A549 (cell line): ENCODE results near the gene NPM1. TPM values are rescaled to one million over a fixed set of nuclear protein-coding genes. Genes with fewer than 3 reads are reported as not detected.

Source experiments
- ATAC-seq, 2 experiments: fragments of 200-7000 bp in 1 of 2; fragments of >200 bp in 1 of 2; cut with Nextera tagmentation in 1 of 2; cut with Tn5 transposase in 1 of 2; 3 replicates each; pipeline versions ENCODE4 v1.8.0 to v1.9.1; 2018 to 2020; ENCODE audit warnings: mild to moderate bottlenecking in 1 of 2, moderate library complexity in 1 of 2
- CTCF ChIA-PET: fragments of 300-600 bp; sonication (Branson Sonifier 250); formaldehyde crosslinking; extraction: SDS; loops from one replicate; lab custom pipeline; 2021; ENCODE audit warnings: antibody characterized with exemption, inconsistent platforms; lab: Yijun Ruan, JAX
- POLR2A ChIA-PET: fragments of 350-600 bp; formaldehyde crosslinking; extraction: SDS; loops from one replicate; lab custom pipeline; 2021; ENCODE audit warnings: antibody characterized with exemption, inconsistent platforms; lab: Yijun Ruan, JAX
- DNase-seq, 2 experiments: peaks; one replicate each; pipeline versions ENCODE4 v3.0.0 to v3.0.0-alpha.2; 2011 to 2016; ENCODE audit warnings: low read depth in 1 of 2, low spot score in 1 of 2
- FAIRE-seq: peaks from 2 replicates; lab custom pipeline; 2011; peaks lifted over from hg19 to GRCh38; lab: Jason Lieb, UNC
- H3K27ac ChIP-seq, 2 experiments: fragments of >200 bp; sonication (Bioruptor Twin); formaldehyde crosslinking; 3 replicates each; pipeline ENCODE4 v1.5.1; 2016 to 2017
- H3K4me1 ChIP-seq: fragments of >200 bp; sonication (Bioruptor Twin); formaldehyde crosslinking; 3 replicates; pipeline ENCODE4 v1.6.1; 2016
- H3K4me2 ChIP-seq: fragments of >200 bp; sonication (Bioruptor Twin); formaldehyde crosslinking; 3 replicates; pipeline ENCODE4 v1.6.1; 2016
- H3K4me3 ChIP-seq: fragments of >200 bp; sonication (Bioruptor Twin); formaldehyde crosslinking; 3 replicates; pipeline ENCODE4 v1.5.1; 2016
- H3K9me3 ChIP-seq: fragments of >200 bp; sonication (Bioruptor Twin); formaldehyde crosslinking; 3 replicates; pipeline ENCODE4 v1.6.1; 2016
- EHF ChIP-seq: fragments of 250-450 bp; sonication (Bioruptor Pico); IDR thresholded peaks from 2 replicates; pipeline ENCODE4 v1.5.0; 2020; ENCODE audit warnings: mild to moderate bottlenecking
- EHMT2 ChIP-seq: fragments of 200-600 bp; sonication (generic); IDR thresholded peaks from 2 replicates; pipeline ENCODE4 v1.6.1; 2016; ENCODE audit warnings: antibody characterized with exemption, low read depth, mild to moderate bottlenecking, moderate library complexity
- ESRRA ChIP-seq: fragments of 150-350 bp; IDR thresholded peaks from 2 replicates; pipeline ENCODE4 v1.6.1; 2014; ENCODE audit warnings: mild to moderate bottlenecking, low read length, borderline replicate concordance
- GATA3 ChIP-seq: IDR thresholded peaks from 2 replicates; pipeline ENCODE4 v1.6.1; 2012; ENCODE audit warnings: borderline replicate concordance
- HDAC2 ChIP-seq: fragments of 200-600 bp; sonication (generic); IDR thresholded peaks from 2 replicates; pipeline ENCODE4 v1.6.1; 2016
- JUNB ChIP-seq: fragments of >200 bp; sonication (Bioruptor Twin); formaldehyde crosslinking; IDR thresholded peaks from 2 replicates; pipeline ENCODE4 v1.6.1; 2016
- KDM1A ChIP-seq: fragments of 200-600 bp; sonication (generic); IDR thresholded peaks from 2 replicates; pipeline ENCODE4 v1.6.1; 2016; ENCODE audit warnings: low read depth, mild to moderate bottlenecking
- MAZ ChIP-seq: fragments of 150-350 bp; IDR thresholded peaks from 2 replicates; pipeline ENCODE4 v1.6.1; 2014; ENCODE audit warnings: antibody characterized with exemption, low read depth, low read length, borderline replicate concordance
- MYC ChIP-seq: IDR thresholded peaks from 2 replicates; pipeline ENCODE4 v1.6.1; 2012; ENCODE audit warnings: mild to moderate bottlenecking, inconsistent platforms, low read length, improper control_type of control experiment, borderline replicate concordance
- POLR2AphosphoS2 ChIP-seq: conservative IDR thresholded peaks from 2 replicates; pipeline ENCODE4 v1.6.1; 2012; ENCODE audit warnings: low read length, improper control_type of control experiment, inconsistent platforms
- RFX5 ChIP-seq: fragments of 450-650 bp; IDR thresholded peaks from 2 replicates; pipeline ENCODE4 v1.7.1; 2014; ENCODE audit warnings: antibody characterized with exemption, mild to moderate bottlenecking, moderate library complexity
- SREBF2 ChIP-seq: fragments of 450-650 bp; IDR thresholded peaks from 2 replicates; pipeline ENCODE4 v1.6.1; 2014; ENCODE audit warnings: mild to moderate bottlenecking, moderate library complexity
- TFCP2L1 ChIP-seq: fragments of 250-450 bp; sonication (Bioruptor Pico); IDR thresholded peaks from 2 replicates; pipeline ENCODE4 v1.5.0; 2021; ENCODE audit warnings: mild to moderate bottlenecking
- WGBS: methylation state at CpG from one replicate; pipeline ENCODE4 v1.1.6; 2017; ENCODE audit errors: missing lambda C conversion rate; 5-methylcytosine and 5-hydroxymethylcytosine counted together
- polyA plus RNA-seq, 4 experiments: library from polyadenylated mRNA; depleted of rRNA in 3 of 4; stranded (reverse); fragments of >200 nt; fragmentation: RNase III in 1 of 4; extraction: RNeasy Plus Mini Kit Qiagen cat#74134 plus additional on column Dnase treatment in 1 of 4; gene quantifications; 2 replicates in 3 of 4; 3 replicates in 1 of 4; pipeline ENCODE4 v1.2.3, GENCODE V29; 2011 to 2017
- TF ChIP-seq, protein P1 (sequence below): IDR thresholded peaks from 2 replicates; pipeline ENCODE4 v1.6.1; 2012
- TF ChIP-seq, protein P2 (sequence below): fragments of 150-350 bp; IDR thresholded peaks from 2 replicates; pipeline ENCODE4 v1.6.1; 2014; ENCODE audit warnings: low read depth, mild to moderate bottlenecking, low read length
- TF ChIP-seq, protein P3 (sequence below): fragments of >200 bp; sonication (Bioruptor Twin); formaldehyde crosslinking; IDR thresholded peaks from 3 replicates; pipeline ENCODE4 v1.5.1; 2016
- TF ChIP-seq, protein P4 (sequence below): fragments of 250-450 bp; sonication (Bioruptor Pico); IDR thresholded peaks from 2 replicates; pipeline ENCODE4 v1.5.0; 2021; ENCODE audit warnings: mild to moderate bottlenecking, moderate library complexity, borderline replicate concordance
- TF ChIP-seq, protein P5 (sequence below): fragments of >200 bp; sonication (Bioruptor Twin); formaldehyde crosslinking; IDR thresholded peaks from 3 replicates; pipeline ENCODE4 v1.6.1; 2016

The NPM1 gene
- polyA plus RNA-seq, 2 of the 4 experiments (the other 2 are of a cell fraction) = 3,380 to 5,196 TPM

DNA sequence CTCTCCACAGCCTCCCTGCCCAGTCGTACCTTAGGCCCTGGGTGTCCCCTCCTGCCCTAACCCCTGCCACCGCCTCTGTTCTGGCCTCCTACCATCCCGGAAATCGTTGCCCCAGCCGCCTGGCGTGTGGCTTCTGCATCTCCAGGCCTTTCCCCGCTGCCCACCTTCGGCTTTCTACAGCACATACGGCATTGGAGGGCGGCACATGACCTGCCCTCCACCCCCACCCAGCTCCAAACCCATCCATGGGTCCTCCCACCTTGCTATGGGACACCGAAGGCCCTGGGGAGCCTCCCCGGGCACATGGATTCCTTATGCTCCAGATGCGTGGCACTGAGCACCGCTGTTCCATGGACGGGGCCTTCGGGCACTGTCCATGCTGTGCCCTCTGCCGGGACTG lies 63.8 kb downstream of the NPM1 start:
- Histone ChIP-seq H3K4me1 (no peaks in the 10 kb centered on the region), H3K27ac (no peak overlapping the region), H3K4me2 (no peak overlapping the region), H3K9me3 (no peaks in the 10 kb centered on the region), H3K4me3 (no peak overlapping the region)
- TF ChIP-seq, protein P1, sequence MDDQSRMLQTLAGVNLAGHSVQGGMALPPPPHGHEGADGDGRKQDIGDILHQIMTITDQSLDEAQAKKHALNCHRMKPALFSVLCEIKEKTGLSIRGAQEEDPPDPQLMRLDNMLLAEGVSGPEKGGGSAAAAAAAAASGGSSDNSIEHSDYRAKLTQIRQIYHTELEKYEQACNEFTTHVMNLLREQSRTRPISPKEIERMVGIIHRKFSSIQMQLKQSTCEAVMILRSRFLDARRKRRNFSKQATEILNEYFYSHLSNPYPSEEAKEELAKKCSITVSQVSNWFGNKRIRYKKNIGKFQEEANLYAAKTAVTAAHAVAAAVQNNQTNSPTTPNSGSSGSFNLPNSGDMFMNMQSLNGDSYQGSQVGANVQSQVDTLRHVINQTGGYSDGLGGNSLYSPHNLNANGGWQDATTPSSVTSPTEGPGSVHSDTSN = no peak
- TF ChIP-seq HDAC2 = no peak
- TF ChIP-seq, protein P2, sequence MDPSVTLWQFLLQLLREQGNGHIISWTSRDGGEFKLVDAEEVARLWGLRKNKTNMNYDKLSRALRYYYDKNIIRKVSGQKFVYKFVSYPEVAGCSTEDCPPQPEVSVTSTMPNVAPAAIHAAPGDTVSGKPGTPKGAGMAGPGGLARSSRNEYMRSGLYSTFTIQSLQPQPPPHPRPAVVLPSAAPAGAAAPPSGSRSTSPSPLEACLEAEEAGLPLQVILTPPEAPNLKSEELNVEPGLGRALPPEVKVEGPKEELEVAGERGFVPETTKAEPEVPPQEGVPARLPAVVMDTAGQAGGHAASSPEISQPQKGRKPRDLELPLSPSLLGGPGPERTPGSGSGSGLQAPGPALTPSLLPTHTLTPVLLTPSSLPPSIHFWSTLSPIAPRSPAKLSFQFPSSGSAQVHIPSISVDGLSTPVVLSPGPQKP = no peak
- no peak for TF ChIP-seq MAZ
- TF ChIP-seq, protein P3, sequence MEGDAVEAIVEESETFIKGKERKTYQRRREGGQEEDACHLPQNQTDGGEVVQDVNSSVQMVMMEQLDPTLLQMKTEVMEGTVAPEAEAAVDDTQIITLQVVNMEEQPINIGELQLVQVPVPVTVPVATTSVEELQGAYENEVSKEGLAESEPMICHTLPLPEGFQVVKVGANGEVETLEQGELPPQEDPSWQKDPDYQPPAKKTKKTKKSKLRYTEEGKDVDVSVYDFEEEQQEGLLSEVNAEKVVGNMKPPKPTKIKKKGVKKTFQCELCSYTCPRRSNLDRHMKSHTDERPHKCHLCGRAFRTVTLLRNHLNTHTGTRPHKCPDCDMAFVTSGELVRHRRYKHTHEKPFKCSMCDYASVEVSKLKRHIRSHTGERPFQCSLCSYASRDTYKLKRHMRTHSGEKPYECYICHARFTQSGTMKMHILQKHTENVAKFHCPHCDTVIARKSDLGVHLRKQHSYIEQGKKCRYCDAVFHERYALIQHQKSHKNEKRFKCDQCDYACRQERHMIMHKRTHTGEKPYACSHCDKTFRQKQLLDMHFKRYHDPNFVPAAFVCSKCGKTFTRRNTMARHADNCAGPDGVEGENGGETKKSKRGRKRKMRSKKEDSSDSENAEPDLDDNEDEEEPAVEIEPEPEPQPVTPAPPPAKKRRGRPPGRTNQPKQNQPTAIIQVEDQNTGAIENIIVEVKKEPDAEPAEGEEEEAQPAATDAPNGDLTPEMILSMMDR = no peak
- no peak for TF ChIP-seq ESRRA
- no peak for TF ChIP-seq SREBF2
- no peak for TF ChIP-seq JUNB
- TF ChIP-seq RFX5 = no peak
- no peak for TF ChIP-seq KDM1A
- TF ChIP-seq TFCP2L1 = no peak
- TF ChIP-seq, protein P4, sequence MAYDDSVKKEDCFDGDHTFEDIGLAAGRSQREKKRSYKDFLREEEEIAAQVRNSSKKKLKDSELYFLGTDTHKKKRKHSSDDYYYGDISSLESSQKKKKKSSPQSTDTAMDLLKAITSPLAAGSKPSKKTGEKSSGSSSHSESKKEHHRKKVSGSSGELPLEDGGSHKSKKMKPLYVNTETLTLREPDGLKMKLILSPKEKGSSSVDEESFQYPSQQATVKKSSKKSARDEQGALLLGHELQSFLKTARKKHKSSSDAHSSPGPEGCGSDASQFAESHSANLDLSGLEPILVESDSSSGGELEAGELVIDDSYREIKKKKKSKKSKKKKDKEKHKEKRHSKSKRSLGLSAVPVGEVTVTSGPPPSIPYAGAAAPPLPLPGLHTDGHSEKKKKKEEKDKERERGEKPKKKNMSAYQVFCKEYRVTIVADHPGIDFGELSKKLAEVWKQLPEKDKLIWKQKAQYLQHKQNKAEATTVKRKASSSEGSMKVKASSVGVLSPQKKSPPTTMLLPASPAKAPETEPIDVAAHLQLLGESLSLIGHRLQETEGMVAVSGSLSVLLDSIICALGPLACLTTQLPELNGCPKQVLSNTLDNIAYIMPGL (CRISPR knock-in tag) = no peak
- TF ChIP-seq POLR2AphosphoS2 = no peak
- no peak for TF ChIP-seq MYC
- TF ChIP-seq GATA3 = no peak
- TF ChIP-seq EHMT2 = no peak
- TF ChIP-seq EHF (CRISPR knock-in tag) = no peak
- ATAC-seq = no peak
- no peak for FAIRE-seq
- 91% methylated on average over 15 of the region's 17 CpGs for WGBS
- ChIA-PET POLR2A (no interaction called here), CTCF (no interaction called here)
- DNase-seq = no peak

DNA sequence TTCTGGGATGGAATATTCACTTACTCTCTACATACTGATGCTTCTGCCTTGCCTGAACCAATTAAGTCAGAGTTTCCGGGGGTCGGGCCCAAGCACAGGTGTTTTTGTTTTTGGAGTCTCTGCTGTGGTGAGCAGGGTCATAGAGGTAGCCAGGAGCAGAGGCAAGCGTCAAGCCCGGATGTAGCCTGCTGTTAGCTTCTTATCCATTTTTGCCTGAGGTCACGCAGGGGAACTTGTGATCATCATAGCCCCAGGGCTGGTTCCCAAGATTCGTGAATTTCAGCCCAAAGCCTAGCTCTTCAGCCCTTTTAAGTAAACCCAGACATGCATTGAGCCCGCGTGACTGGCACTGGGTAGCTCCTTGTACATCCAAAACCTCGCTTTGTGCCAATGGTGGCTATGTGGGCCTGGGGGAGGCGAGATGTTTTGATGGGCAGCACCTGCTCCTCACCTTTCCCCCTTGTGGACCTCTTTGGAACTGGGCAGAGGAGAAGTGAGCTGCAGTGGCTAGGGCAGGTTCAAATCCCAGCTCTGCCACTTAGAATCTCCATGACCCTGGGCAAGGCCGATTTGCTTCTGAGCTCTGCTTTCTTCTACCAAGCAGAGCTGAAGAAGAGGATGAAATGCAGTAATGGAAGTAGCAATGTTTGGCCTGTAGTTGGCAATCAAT lies 65.5 kb downstream of the NPM1 start:
- no peak for DNase-seq
- no peak overlapping the region for H3K4me2 ChIP-seq
- no peaks in the 10 kb centered on the region for H3K9me3 ChIP-seq
- no peaks in the 10 kb centered on the region for H3K4me1 ChIP-seq
- ATAC-seq = 0 out of 6 replicates have a peak, but pooled peaks of 1 of the 2 experiments have one; percentile 31
- no peak overlapping the region for H3K27ac ChIP-seq
- ChIA-PET POLR2A (no interaction called here), CTCF (interaction anchor here (1.1 to 1.5 kb wide), 3 partner anchors 32 to 153 kb away, joined by 3 to 6 read pairs (median 5); partner anchors contain the start of gene FGF18)
- no peak overlapping the region for H3K4me3 ChIP-seq
- no peak for TF ChIP-seq POLR2AphosphoS2
- no peak for TF ChIP-seq EHMT2
- TF ChIP-seq RFX5 = no peak
- TF ChIP-seq, protein P5, sequence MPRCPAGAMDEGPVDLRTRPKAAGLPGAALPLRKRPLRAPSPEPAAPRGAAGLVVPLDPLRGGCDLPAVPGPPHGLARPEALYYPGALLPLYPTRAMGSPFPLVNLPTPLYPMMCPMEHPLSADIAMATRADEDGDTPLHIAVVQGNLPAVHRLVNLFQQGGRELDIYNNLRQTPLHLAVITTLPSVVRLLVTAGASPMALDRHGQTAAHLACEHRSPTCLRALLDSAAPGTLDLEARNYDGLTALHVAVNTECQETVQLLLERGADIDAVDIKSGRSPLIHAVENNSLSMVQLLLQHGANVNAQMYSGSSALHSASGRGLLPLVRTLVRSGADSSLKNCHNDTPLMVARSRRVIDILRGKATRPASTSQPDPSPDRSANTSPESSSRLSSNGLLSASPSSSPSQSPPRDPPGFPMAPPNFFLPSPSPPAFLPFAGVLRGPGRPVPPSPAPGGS = no peak
- TF ChIP-seq KDM1A = no peak
- TF ChIP-seq JUNB = no peak
- 80% methylated on average over 11 of the region's 11 CpGs for WGBS
- FAIRE-seq = no peak
